GM12878 (cell line): Measurements from ENCODE around the gene USF1. TPM values are rescaled to one million over a fixed set of nuclear protein-coding genes. Genes with fewer than 3 reads are reported as not detected.

Experiments
- ATAC-seq: fragments of 200-7000 bp; cut with Tn5 transposase; 3 replicates; pipeline ENCODE4 v1.9.1; 2020; ENCODE audit warnings: mild to moderate bottlenecking, moderate library complexity
- BruUV-seq: library from RNA; stranded (reverse); fragments of 400-500 nt; replicated peaks from 2 replicates; lab custom pipeline; 2021; lab: Mats Ljungman, UMichigan
- CTCF ChIA-PET: fragments of 300-600 bp; sonication (Branson Sonifier 250); formaldehyde crosslinking; extraction: SDS; loops from one replicate; lab custom pipeline; 2021; ENCODE audit warnings: inconsistent platforms; lab: Yijun Ruan, JAX
- POLR2A ChIA-PET: fragments of 350-600 bp; formaldehyde crosslinking; extraction: SDS; loops from one replicate; lab custom pipeline; 2021; ENCODE audit warnings: inconsistent platforms; lab: Charles Lee
- RAD21 ChIA-PET: fragments of 300-600 bp; sonication (Branson Sonifier 250); formaldehyde crosslinking; loops from one replicate; lab custom pipeline; 2023; ENCODE audit warnings: antibody characterized with exemption; ENCODE audit not compliant: unreplicated experiment; lab: Charles Lee
- SMC1A ChIA-PET: fragments of 300-600 bp; sonication (Branson Sonifier 250); formaldehyde crosslinking; loops from one replicate; lab custom pipeline; 2023; ENCODE audit not compliant: unreplicated experiment, uncharacterized antibody; lab: Charles Lee
- DNase-seq: peaks from one replicate; pipeline ENCODE4 v3.0.0-alpha.2; 2011; ENCODE audit warnings: low read depth, low spot score
- FAIRE-seq: peaks from 3 replicates; lab custom pipeline; 2011; peaks lifted over from hg19 to GRCh38; lab: Jason Lieb, UNC
- H2AFZ ChIP-seq: 2 replicates; pipeline ENCODE4 v1.6.0; 2011; ENCODE audit warnings: low read depth, low read length, control low read depth; ENCODE audit not compliant: control insufficient read depth
- H3K27ac ChIP-seq: 2 replicates; pipeline ENCODE4 v1.5.1; 2011; ENCODE audit warnings: control low read depth; ENCODE audit not compliant: control insufficient read depth, insufficient read depth
- H3K27me3 ChIP-seq, 2 experiments: replicated peaks in 1 of 2; 2 replicates each; pipeline versions ENCODE4 v1.6.0 to v1.6.1; 2011; ENCODE audit warnings: low read length in 1 of 2; ENCODE audit not compliant: control insufficient read depth in 2 of 2, insufficient read depth in 2 of 2
- H3K36me3 ChIP-seq, 2 experiments: 2 replicates each; pipeline ENCODE4 v1.5.1; 2011; ENCODE audit warnings: low read length in 1 of 2; ENCODE audit not compliant: control insufficient read depth in 2 of 2, insufficient read depth in 2 of 2
- H3K4me1 ChIP-seq: 2 replicates; pipeline ENCODE4 v1.6.1; 2011; ENCODE audit warnings: mild to moderate bottlenecking, low read length, moderate library complexity, mixed read lengths; ENCODE audit not compliant: control insufficient read depth, insufficient read depth
- H3K4me2 ChIP-seq: 2 replicates; pipeline ENCODE4 v1.6.0; 2011; ENCODE audit warnings: control low read depth; ENCODE audit not compliant: control insufficient read depth, insufficient read depth
- H3K4me3 ChIP-seq: fragments of 200-600 bp; sonication (generic); 2 replicates; pipeline ENCODE4 v1.5.1; 2016
- H3K79me2 ChIP-seq: 2 replicates; pipeline ENCODE4 v1.6.0; 2011; ENCODE audit warnings: low read length; ENCODE audit not compliant: control insufficient read depth, insufficient read depth
- H3K9ac ChIP-seq: 2 replicates; pipeline ENCODE4 v1.8.0; 2011; ENCODE audit warnings: low read length, control low read depth, mixed read lengths; ENCODE audit not compliant: control insufficient read depth, insufficient read depth
- H3K9me3 ChIP-seq: replicated peaks from 3 replicates; pipeline ENCODE4 v1.5.1; 2011; ENCODE audit warnings: mild to moderate bottlenecking, low read length; ENCODE audit not compliant: control insufficient read depth, insufficient read depth
- H4K20me1 ChIP-seq: 2 replicates; pipeline ENCODE4 v1.6.0; 2011; ENCODE audit not compliant: control insufficient read depth, insufficient read depth
- CREB1 ChIP-seq: IDR thresholded peaks from 2 replicates; pipeline ENCODE4 v1.6.1; 2012; ENCODE audit warnings: low read depth, mild to moderate bottlenecking, inconsistent platforms
- EP300 ChIP-seq, 2 experiments: fragments of 150-350 bp in 1 of 2; IDR thresholded peaks; 2 replicates each; pipeline ENCODE4 v1.6.1; 2011 to 2012; ENCODE audit warnings: low read depth in 2 of 2, low read length in 2 of 2, borderline replicate concordance in 1 of 2, improper control_type of control experiment in 1 of 2, inconsistent platforms in 1 of 2; ENCODE audit not compliant: control insufficient read depth in 1 of 2
- HDGF ChIP-seq: fragments of 450-650 bp; IDR thresholded peaks from 2 replicates; pipeline ENCODE4 v1.6.1; 2016; ENCODE audit warnings: antibody characterized with exemption
- NFYA ChIP-seq: IDR thresholded peaks from 2 replicates; pipeline ENCODE4 v1.6.1; 2011; ENCODE audit warnings: low read depth, mild to moderate bottlenecking, low read length, improper control_type of control experiment, borderline replicate concordance
- RCOR1 ChIP-seq: conservative IDR thresholded peaks from 2 replicates; pipeline ENCODE4 v1.6.1; 2012; ENCODE audit warnings: low read depth, low read length, improper control_type of control experiment
- SREBF2 ChIP-seq: IDR thresholded peaks from 2 replicates; pipeline ENCODE4 v1.6.1; 2012; ENCODE audit warnings: mild to moderate bottlenecking, low read length
- STAT3 ChIP-seq: IDR thresholded peaks from 2 replicates; pipeline ENCODE4 v1.6.1; 2011; ENCODE audit warnings: low read depth, low read length, improper control_type of control experiment
- ZZZ3 ChIP-seq: IDR thresholded peaks from 2 replicates; pipeline ENCODE4 v1.6.1; 2011; ENCODE audit warnings: low read depth; ENCODE audit not compliant: control insufficient read depth, insufficient read length
- WGBS: methylation state at CpG from one replicate; pipeline ENCODE4 v1.1.6; 2016; ENCODE audit warnings: low lambda C conversion rate; ENCODE audit not compliant: insufficient replicate concordance, insufficient coverage; ENCODE audit errors: missing lambda C conversion rate; 5-methylcytosine and 5-hydroxymethylcytosine counted together
- in situ Hi-C: fragments of 300-500 bp; cut with MboI; formaldehyde crosslinking; loops from 9 replicates; pipeline ENCODE4 v1.14.3; 2018; ENCODE audit warnings: mixed read lengths
- intact Hi-C: fragments of 100-400 bp; cut with micrococcal nuclease; formaldehyde crosslinking; loops from one replicate; pipeline ENCODE4 v1.14.2; 2022; ENCODE audit not compliant: unreplicated experiment
- polyA plus RNA-seq, 11 experiments: library from polyadenylated mRNA; depleted of rRNA in 4 of 11; unstranded in 6 of 11; stranded (reverse) in 5 of 11; fragments of >200 nt; fragmentation: Nextera tagmentation in 4 of 11; fragmentation: Illumina TruSeq in 1 of 11; extraction: Ambion mirVana in 4 of 11; extraction: Trizol in 1 of 11; gene quantifications; 1 replicate in 1 of 11; 2 replicates in 10 of 11; pipeline versions ENCODE4 v1.2.1 to v1.2.3, GENCODE V29; 2011 to 2016; ENCODE audit warnings: inconsistent platforms in 2 of 11, missing spikeins in 2 of 11, low read depth in 1 of 11
- total RNA-seq, 4 experiments: library from RNA; depleted of rRNA in 3 of 4; stranded (reverse); fragments of >200 nt in 3 of 4; fragmentation: Illumina TruSeq in 1 of 4; extraction: Trizol in 1 of 4; gene quantifications; 2 replicates each; pipeline versions ENCODE4 v1.2.1 to v1.2.3, GENCODE V29; 2013 to 2021
- TF ChIP-seq, protein P1 (sequence below): fragments of 450-650 bp; formaldehyde crosslinking; IDR thresholded peaks from 2 replicates; pipeline ENCODE4 v1.4.0; 2022; ENCODE audit warnings: mild to moderate bottlenecking, moderate library complexity
- TF ChIP-seq, protein P2 (sequence below): IDR thresholded peaks from 2 replicates; pipeline ENCODE4 v1.6.1; 2012; ENCODE audit warnings: improper control_type of control experiment, low read depth, low read length; ENCODE audit not compliant: insufficient replicate concordance
- TF ChIP-seq, protein P3 (sequence below): IDR thresholded peaks from 2 replicates; pipeline ENCODE4 v1.6.1; 2011; ENCODE audit warnings: low read depth, low read length, improper control_type of control experiment, borderline replicate concordance

Gene USF1
- total and polyA plus RNA-seq, 10 of the 15 experiments (the other 5 are each of a cell fraction or from before 2014, with no cell fraction given) = 9.4 to 92.1 (median 53.5) TPM

DNA sequence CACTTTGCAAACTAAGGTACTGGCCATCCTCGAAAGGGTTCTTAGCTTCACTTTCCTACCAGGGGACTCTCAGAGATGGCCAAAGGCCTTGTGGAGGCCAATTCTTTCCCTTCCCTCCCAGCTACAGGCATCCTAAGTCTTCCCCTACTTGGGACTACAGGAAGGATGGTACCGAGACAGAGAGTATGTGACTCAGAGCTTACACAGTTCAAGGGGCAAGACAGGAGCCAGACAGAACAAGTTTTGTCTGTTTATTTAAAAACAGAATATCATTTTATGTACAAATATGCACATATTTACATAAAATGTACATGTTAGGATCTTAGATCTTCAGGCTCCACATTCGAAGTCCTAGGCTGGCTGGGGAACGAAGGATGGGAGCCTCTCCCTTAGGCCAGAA, 25.0 kb upstream of the USF1 start (continued):
- TF ChIP-seq EP300 (IDR thresholded peaks at IDR 0.05; ENCODE audit: borderline replicate concordance in 1 of 2, control insufficient read depth in 1 of 2, low read depth in 2 of 2, low read length in 2 of 2) (no peak), CREB1 (no peak), SREBF2 (no peak), NFYA (no peak), HDGF (no peak)
- TF ChIP-seq, protein P1, sequence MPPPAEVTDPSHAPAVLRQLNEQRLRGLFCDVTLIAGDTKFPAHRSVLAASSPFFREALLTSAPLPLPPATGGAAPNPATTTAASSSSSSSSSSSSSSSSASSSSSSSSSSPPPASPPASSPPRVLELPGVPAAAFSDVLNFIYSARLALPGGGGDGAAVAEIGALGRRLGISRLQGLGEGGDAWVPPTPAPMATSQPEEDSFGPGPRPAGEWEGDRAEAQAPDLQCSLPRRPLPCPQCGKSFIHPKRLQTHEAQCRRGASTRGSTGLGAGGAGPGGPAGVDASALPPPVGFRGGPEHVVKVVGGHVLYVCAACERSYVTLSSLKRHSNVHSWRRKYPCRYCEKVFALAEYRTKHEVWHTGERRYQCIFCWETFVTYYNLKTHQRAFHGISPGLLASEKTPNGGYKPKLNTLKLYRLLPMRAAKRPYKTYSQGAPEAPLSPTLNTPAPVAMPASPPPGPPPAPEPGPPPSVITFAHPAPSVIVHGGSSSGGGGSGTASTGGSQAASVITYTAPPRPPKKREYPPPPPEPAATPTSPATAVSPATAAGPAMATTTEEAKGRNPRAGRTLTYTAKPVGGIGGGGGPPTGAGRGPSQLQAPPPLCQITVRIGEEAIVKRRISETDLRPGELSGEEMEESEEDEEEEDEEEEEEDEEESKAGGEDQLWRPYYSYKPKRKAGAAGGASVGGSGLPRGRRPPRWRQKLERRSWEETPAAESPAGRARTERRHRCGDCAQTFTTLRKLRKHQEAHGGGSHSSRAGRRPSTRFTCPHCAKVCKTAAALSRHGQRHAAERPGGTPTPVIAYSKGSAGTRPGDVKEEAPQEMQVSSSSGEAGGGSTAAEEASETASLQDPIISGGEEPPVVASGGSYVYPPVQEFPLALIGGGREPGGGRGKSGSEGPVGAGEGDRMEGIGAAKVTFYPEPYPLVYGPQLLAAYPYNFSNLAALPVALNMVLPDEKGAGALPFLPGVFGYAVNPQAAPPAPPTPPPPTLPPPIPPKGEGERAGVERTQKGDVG (CRISPR knock-in tag) = no peak
- TF ChIP-seq, all 136 proteins: peak for 0

DNA sequence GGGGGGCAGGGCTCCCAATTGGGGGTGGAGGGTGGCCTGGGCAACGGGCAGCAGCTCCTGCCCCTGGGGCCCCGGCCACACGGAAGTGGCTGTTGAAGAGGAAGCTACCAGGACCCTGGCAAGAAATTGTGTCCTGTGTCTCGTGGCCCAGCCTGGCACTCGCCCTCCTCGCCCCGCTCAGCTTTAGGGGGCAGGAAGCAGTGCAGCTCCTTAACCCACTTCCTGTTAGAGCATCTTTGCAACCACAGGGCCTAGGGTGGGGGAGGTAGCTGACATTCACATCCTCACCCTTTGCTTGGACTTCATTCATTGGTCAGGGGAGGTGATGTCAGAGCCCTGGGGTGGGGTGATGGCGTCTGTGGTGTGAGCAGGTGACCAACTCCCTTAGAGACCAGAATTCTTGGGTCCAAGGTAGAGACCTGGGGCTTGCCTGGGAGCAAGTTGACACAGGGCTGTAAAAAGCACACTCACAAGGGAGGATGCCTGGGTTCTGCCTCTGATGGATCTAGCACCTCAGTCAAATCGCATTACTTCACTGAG, 24.0 kb upstream of the USF1 start, which contains the start of gene ARHGAP30:
ARHGAP30 (minus strand) TSS at position 161 of the 540 bp plus-strand sequence. CDS start 267 bp downstream, outside the sequence.
- ChIA-PET POLR2A (interaction anchor here (0.6 to 6.8 kb wide), 23 partner anchors 9 to 362 kb away, joined by 3 to 139 read pairs (median 5); partner anchors contain the start of genes DEDD, F11R, KLHDC9 and LY9), SMC1A (interaction anchor here (0.6 to 9.0 kb wide), 21 partner anchors 10 to 414 kb away, joined by 3 to 134 read pairs (median 4); partner anchors contain the start of genes DEDD, F11R, KLHDC9 and NDUFS2), RAD21 (interaction anchor here (0.6 to 7.1 kb wide), 20 partner anchors 21 to 362 kb away, joined by 3 to 107 read pairs (median 4); partner anchors contain the start of genes DEDD, F11R, KLHDC9 and PPOX), CTCF (interaction anchor here (0.7 to 8.6 kb wide), 16 partner anchors 10 to 275 kb away, joined by 3 to 111 read pairs (median 6); partner anchors contain the start of genes F11R, KLHDC9, NECTIN4 and TSTD1)
- Histone ChIP-seq H3K79me2 (peaks cover 46% of the 10 kb centered on the region), H3K27me3 (no peaks in the 10 kb centered on the region), H3K4me1 (peaks cover 20% of the 10 kb centered on the region), H2AFZ (peak within 1 kb of the TSS; percentile 39), H3K9me3 (no peaks in the 10 kb centered on the region), H3K4me2 (peak within 1 kb of the TSS; percentile 99), H3K9ac (peak within 1 kb of the TSS; percentile 98), H4K20me1 (peaks cover 11% of the 10 kb centered on the region; the same call in 1 of the 2 replicates), H3K36me3 (0 out of 4 replicates have a peak, but pooled peaks cover 0 to 9% of the 10 kb centered on the region in 2 experiments), H3K27ac (peak within 1 kb of the TSS; percentile 98), H3K4me3 (peak within 1 kb of the TSS; percentile 94)
- DNase-seq (peak; percentile 97), FAIRE-seq (peak; percentile 99), ATAC-seq (peak; percentile 86)
- 1% methylated on average over 9 of the region's 9 CpGs for WGBS
- BruUV-seq = no TSS peak
- intact Hi-C loops (loop anchor here (1.0 to 2.0 kb wide), 4 partner anchors 26 to 77 kb away; partner anchors contain the start of gene DEDD), in situ Hi-C loops (no loop called here)
- TF ChIP-seq, protein P2, sequence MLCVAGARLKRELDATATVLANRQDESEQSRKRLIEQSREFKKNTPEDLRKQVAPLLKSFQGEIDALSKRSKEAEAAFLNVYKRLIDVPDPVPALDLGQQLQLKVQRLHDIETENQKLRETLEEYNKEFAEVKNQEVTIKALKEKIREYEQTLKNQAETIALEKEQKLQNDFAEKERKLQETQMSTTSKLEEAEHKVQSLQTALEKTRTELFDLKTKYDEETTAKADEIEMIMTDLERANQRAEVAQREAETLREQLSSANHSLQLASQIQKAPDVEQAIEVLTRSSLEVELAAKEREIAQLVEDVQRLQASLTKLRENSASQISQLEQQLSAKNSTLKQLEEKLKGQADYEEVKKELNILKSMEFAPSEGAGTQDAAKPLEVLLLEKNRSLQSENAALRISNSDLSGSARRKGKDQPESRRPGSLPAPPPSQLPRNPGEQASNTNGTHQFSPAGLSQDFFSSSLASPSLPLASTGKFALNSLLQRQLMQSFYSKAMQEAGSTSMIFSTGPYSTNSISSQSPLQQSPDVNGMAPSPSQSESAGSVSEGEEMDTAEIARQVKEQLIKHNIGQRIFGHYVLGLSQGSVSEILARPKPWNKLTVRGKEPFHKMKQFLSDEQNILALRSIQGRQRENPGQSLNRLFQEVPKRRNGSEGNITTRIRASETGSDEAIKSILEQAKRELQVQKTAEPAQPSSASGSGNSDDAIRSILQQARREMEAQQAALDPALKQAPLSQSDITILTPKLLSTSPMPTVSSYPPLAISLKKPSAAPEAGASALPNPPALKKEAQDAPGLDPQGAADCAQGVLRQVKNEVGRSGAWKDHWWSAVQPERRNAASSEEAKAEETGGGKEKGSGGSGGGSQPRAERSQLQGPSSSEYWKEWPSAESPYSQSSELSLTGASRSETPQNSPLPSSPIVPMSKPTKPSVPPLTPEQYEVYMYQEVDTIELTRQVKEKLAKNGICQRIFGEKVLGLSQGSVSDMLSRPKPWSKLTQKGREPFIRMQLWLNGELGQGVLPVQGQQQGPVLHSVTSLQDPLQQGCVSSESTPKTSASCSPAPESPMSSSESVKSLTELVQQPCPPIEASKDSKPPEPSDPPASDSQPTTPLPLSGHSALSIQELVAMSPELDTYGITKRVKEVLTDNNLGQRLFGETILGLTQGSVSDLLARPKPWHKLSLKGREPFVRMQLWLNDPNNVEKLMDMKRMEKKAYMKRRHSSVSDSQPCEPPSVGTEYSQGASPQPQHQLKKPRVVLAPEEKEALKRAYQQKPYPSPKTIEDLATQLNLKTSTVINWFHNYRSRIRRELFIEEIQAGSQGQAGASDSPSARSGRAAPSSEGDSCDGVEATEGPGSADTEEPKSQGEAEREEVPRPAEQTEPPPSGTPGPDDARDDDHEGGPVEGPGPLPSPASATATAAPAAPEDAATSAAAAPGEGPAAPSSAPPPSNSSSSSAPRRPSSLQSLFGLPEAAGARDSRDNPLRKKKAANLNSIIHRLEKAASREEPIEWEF = no peak
- peak; percentile 49; the same call in 1 of the 2 replicates for TF ChIP-seq SREBF2
- TF ChIP-seq STAT3 = no peak
- no peak for TF ChIP-seq ZZZ3
- TF ChIP-seq, protein P3, sequence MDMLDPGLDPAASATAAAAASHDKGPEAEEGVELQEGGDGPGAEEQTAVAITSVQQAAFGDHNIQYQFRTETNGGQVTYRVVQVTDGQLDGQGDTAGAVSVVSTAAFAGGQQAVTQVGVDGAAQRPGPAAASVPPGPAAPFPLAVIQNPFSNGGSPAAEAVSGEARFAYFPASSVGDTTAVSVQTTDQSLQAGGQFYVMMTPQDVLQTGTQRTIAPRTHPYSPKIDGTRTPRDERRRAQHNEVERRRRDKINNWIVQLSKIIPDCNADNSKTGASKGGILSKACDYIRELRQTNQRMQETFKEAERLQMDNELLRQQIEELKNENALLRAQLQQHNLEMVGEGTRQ = peak; percentile 23; the same call in 1 of the 2 replicates
- no peak for TF ChIP-seq RCOR1
